Measurements from ENCODE around the gene CAPN8. TPM values are rescaled to one million over a fixed set of nuclear protein-coding genes. Genes with fewer than 3 reads are reported as not detected.

CAPN8 gene

Small RNAs within 50 kb of the gene (small RNA-seq; reads per million reads assigned to genes)
- gene RNU6-1248P (ENCODE audit: low read depth), result not detected
- not detected for gene SNRPEP10 (ENCODE audit: low read depth)

Measured in mesenchymal stem cell (in vitro differentiated cells and primary cell).